GM19238 (cell line): Measurements from ENCODE around the gene PCDHGB6.
A peak's percentile ranks its signal among the peaks of the same experiment; 100 is the strongest.
"Not testable (repeated sequence)": the region's sequence is repeated elsewhere in the genome, so short reads cannot be mapped to it uniquely, and the experiment has no call there.

Experiments used
- DNase-seq: peaks from one replicate; pipeline ENCODE4 v3.0.0; 2011; ENCODE audit warnings: low spot score; ENCODE audit not compliant: insufficient read length

The PCDHGB6 gene

GRCh38 chr5:141388661-141389060 lies 19.2 kb upstream of the PCDHGB6 start:
- DNase-seq = no peak

- DNase-seq = no peak
Measured at GRCh38 chr5:141389153-141390042, 18.4 kb upstream of the PCDHGB6 start.

DNA sequence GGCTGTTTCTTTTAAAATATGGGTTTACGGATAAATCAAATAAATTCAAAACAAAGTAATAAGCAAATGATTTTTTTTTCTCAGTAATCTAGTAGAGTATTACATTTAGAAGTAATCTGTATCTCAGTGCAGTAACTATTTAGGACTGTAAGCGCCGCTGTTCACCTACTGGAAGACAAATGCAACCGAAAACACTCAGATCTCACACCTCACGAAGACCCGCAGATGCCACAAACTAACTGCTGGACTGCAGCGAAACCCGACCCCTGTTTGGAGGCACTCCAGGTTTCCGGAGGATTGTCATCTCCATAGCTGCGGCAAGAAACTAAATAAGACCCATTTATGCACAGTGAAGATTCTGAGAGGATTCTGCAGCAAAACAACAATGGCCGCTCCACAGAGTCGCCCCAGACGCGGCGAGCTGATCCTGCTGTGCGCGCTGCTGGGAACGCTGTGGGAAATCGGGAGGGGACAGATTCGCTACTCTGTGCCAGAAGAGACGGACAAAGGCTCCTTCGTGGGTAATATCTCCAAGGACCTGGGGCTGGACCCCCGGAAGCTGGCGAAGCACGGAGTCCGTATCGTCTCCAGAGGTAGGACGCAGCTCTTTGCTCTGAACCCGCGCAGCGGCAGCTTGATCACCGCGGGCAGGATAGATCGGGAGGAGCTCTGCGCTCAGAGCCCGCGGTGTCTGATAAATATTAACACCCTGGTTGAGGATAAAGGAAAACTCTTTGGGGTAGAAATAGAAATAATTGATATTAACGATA lies 15.2 kb upstream of the PCDHGB6 start, which contains the start of gene PCDHGA8:
Gene PCDHGA8, plus strand, starts transcription at position 205 of the 770 bp plus-strand sequence. Its CDS starts 181 bp downstream, at position 386.
- DNase-seq = no peak

DNA sequence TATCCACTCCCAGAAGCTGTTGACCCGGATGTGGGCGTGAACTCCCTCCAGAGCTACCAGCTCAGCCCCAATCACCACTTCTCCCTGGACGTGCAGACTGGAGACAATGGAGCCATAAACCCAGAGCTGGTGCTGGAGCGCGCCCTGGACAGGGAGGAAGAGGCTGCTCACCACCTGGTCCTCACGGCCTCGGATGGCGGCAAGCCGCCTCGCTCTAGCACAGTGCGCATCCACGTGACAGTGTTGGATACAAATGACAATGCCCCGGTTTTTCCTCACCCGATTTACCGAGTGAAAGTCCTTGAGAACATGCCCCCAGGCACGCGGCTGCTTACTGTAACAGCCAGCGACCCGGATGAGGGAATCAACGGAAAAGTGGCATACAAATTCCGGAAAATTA lies 14.6 kb upstream of the PCDHGB6 start:
- no peak for DNase-seq

GRCh38 chr5:141394401-141395187 lies 13.2 kb upstream of the PCDHGB6 start:
- DNase-seq = not testable (repeated sequence)

- DNase-seq = peak; percentile 23
Measured at GRCh38 chr5:141397756-141398551, 9.9 kb upstream of the PCDHGB6 start, which contains the start of gene PCDHGB5. Gene PCDHGB5, plus strand, starts transcription at chr5:141397947. Its CDS starts 181 bp downstream, at chr5:141398128.

DNA sequence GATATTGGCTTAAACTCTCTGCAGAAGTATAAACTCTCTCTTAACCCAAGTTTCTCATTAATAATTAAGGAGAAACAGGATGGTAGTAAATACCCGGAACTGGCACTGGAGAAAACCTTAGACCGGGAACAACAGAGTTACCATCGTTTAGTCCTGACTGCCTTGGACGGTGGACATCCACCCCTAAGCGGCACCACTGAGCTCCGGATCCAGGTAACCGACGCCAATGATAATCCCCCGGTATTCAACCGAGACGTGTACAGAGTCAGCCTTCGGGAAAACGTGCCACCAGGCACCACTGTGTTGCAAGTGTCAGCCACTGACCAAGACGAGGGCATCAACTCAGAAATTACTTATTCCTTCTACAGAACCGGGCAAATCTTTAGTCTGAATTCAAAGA lies 9.2 kb upstream of the PCDHGB6 start:
- DNase-seq = no peak

DNA sequence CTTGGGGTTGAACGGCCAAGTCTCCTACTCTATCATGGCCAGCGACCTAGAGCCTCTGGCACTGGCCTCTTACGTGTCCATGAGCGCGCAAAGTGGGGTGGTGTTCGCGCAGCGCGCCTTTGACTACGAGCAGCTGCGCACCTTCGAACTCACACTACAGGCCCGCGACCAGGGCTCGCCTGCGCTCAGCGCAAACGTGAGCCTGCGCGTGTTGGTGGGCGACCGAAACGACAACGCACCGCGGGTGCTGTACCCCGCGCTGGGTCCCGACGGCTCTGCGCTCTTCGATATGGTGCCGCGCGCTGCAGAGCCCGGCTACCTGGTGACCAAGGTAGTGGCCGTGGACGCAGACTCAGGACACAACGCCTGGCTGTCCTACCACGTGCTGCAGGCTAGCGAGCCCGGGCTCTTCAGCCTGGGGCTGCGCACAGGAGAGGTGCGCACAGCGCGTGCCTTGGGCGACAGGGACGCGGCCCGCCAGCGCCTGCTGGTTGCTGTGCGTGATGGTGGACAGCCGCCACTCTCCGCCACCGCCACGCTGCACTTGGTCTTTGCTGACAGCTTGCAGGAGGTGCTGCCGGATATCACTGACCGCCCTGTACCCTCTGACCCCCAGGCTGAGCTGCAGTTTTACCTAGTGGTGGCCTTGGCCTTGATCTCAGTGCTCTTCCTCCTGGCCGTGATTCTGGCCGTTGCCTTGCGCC lies 8.1 kb upstream of the PCDHGB6 start:
- DNase-seq = no peak

GRCh38 chr5:141402553-141403243 lies 5.1 kb upstream of the PCDHGB6 start, which contains the start of gene PCDHGA9:
Gene PCDHGA9, plus strand, starts transcription at chr5:141402778. Its CDS starts 175 bp downstream, at chr5:141402953.
- no peak for DNase-seq

GRCh38 chr5:141403387-141403786 lies 4.4 kb upstream of the PCDHGB6 start:
- no peak for DNase-seq

- no peak for DNase-seq
Measured at GRCh38 chr5:141409598-141410306, 1.9 kb downstream of the PCDHGB6 start.

- DNase-seq = no peak
Measured at GRCh38 chr5:141411575-141411974, 3.8 kb downstream of the PCDHGB6 start.

GRCh38 chr5:141412854-141413539 lies 5.2 kb downstream of the PCDHGB6 start, which contains the start of gene PCDHGA10:
Gene PCDHGA10, plus strand, starts transcription at chr5:141412987. Its CDS starts 189 bp downstream, at chr5:141413176.
- peak; percentile 55 for DNase-seq

DNA sequence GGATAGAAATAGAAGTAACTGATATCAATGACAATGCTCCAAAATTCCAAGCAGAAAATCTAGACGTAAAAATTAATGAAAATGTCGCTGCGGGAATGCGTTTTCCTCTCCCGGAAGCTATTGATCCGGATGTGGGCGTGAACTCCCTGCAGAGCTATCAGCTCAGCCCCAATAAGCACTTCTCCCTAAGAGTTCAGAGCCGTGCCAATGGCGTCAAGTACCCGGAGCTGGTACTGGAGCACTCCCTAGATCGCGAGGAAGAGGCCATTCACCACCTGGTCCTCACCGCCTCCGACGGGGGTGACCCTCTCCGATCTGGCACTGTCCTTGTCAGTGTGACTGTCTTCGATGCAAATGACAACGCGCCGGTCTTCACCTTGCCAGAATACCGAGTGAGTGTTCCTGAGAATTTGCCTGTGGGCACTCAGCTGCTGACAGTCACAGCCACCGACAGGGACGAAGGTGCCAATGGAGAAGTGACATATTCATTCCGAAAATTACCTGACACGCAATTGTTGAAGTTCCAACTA lies 5.8 kb downstream of the PCDHGB6 start:
- no peak for DNase-seq

DNA sequence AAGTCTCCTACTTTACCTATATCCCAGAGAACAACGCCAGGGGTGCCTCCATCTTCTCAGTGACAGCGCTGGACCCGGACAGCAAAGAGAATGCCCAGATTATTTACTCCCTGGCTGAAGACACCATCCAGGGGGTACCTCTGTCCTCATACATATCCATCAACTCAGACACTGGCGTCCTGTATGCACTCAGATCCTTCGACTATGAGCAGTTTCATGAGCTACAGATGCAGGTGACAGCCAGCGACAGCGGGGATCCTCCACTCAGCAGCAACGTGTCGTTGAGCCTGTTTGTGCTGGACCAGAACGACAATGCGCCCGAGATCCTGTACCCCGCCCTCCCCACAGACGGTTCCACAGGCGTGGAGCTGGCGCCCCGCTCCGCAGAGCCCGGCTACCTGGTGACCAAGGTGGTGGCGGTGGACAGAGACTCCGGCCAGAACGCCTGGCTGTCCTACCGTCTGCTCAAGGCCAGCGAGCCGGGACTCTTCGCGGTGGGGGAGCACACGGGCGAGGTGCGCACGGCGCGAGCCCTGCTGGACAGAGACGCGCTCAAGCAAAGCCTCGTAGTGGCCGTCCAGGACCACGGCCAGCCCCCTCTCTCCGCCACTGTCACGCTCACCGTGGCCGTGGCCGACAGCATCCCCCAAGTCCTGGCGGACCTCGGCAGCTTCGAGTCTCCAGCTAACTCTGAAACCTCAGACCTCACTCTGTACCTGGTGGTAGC lies 6.9 kb downstream of the PCDHGB6 start:
- not testable (repeated sequence) for DNase-seq

DNA sequence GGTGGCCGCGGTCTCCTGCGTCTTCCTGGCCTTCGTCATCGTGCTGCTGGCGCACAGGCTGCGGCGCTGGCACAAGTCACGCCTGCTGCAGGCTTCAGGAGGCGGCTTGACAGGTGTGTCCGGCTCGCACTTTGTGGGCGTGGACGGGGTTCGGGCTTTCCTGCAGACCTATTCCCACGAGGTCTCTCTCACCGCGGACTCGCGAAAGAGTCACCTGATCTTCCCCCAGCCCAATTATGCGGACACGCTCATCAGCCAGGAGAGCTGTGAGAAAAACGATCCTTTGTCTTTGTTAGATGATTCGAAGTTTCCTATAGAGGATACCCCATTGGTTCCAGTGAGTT lies 7.4 kb downstream of the PCDHGB6 start:
- not testable (repeated sequence) for DNase-seq
